C1 segment of cervical spinal cord (tissue), 14 donors: ENCODE measurements around the gene CCDC34.
A peak's percentile ranks its signal among the peaks of the same experiment; 100 is the strongest.

ENCODE experiments used
- DNase-seq, 14 donors: peaks; one replicate each; lab custom pipeline; 2025; lab: John Stamatoyannopoulos, UW

CCDC34 gene

GRCh38 chr11:27362749-27363575 is at the start of gene CCDC34:
TSS of gene CCDC34 (minus strand) at chr11:27363215. CDS start at chr11:27363194, 21 bp downstream.
- peak; percentile 10 to 88 (median 70) for DNase-seq

- no peak for DNase-seq
Observed at GRCh38 chr11:27412192-27412691, 49.2 kb upstream of the CCDC34 start.

GRCh38 chr11:27411328-27411727 is 48.3 kb upstream of the CCDC34 start:
- DNase-seq, result no peak

GRCh38 chr11:27410272-27410671 is 47.3 kb upstream of the CCDC34 start:
- no peak for DNase-seq

- no peak for DNase-seq
Observed at GRCh38 chr11:27409742-27410141, 46.7 kb upstream of the CCDC34 start.

- no peak for DNase-seq
Observed at GRCh38 chr11:27409049-27409448, 46.0 kb upstream of the CCDC34 start.

GRCh38 chr11:27408246-27408800 is 45.3 kb upstream of the CCDC34 start:
- no peak for DNase-seq

GRCh38 chr11:27406498-27407354 is 43.7 kb upstream of the CCDC34 start:
- DNase-seq, result no peak

- DNase-seq, result peak in 1 of 14 donors; percentile 4
Observed at GRCh38 chr11:27405134-27405533, 42.1 kb upstream of the CCDC34 start.

GRCh38 chr11:27404427-27404826 is 41.4 kb upstream of the CCDC34 start:
- no peak for DNase-seq

- no peak for DNase-seq
Observed at GRCh38 chr11:27403195-27403594, 40.2 kb upstream of the CCDC34 start.

- DNase-seq, result no peak
Observed at GRCh38 chr11:27402450-27402849, 39.4 kb upstream of the CCDC34 start.

- no peak for DNase-seq
Observed at GRCh38 chr11:27401833-27402316, 38.9 kb upstream of the CCDC34 start.

GRCh38 chr11:27401280-27401832 is 38.3 kb upstream of the CCDC34 start:
- no peak for DNase-seq

GRCh38 chr11:27398400-27398770 is 35.4 kb upstream of the CCDC34 start:
- DNase-seq, result no peak

GRCh38 chr11:27397624-27398399 is 34.8 kb upstream of the CCDC34 start:
- DNase-seq, result no peak

- DNase-seq, result no peak
Observed at GRCh38 chr11:27396259-27396839, 33.3 kb upstream of the CCDC34 start.

GRCh38 chr11:27395556-27396258 is 32.7 kb upstream of the CCDC34 start:
- DNase-seq, result no peak

GRCh38 chr11:27394781-27395228 is 31.8 kb upstream of the CCDC34 start:
- no peak for DNase-seq
